ENCODE data around the gene SNTG2.

DNA sequence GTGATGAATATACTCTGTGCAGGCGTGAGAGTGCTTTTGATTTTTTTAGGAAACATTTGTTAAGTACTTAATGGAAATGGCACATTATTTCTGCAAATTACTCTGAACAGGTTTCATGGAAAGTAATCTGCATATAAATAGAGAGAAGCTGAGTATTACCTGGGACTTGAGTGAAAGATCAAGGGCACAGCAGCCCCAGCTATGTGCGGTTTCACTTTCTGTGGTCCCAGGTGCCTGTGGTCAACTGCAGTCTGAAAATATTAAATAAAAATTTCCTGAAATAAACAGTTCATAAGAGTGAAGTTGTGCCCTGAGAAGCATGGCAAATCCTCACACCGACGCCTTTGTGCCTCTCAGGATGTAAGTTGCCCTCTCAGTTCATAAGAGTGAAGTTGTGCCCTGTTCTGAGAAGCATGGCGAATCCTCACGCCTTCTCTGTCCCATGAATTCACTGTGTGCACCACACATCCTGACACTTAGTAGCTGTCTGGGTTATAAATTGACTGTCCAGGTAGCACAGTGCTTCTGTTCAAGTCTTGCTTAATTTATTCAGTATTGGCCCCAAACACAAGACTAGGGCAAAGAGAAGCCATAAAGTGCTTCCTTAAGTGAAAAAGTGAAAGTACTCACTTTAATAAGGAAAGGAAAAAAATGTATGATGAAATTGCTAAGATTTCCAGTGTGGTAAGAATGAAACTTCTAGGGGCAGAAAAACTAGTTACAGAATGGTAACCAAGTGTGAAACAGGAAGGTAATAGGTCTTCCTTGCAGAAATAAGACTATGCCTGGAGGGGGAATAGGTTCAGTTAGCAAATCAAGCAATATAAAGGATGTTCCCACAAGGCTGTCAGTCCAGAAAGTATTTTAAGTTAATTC lies 4.3 kb upstream of the SNTG2 start:
- TF ChIP-seq, protein P1, sequence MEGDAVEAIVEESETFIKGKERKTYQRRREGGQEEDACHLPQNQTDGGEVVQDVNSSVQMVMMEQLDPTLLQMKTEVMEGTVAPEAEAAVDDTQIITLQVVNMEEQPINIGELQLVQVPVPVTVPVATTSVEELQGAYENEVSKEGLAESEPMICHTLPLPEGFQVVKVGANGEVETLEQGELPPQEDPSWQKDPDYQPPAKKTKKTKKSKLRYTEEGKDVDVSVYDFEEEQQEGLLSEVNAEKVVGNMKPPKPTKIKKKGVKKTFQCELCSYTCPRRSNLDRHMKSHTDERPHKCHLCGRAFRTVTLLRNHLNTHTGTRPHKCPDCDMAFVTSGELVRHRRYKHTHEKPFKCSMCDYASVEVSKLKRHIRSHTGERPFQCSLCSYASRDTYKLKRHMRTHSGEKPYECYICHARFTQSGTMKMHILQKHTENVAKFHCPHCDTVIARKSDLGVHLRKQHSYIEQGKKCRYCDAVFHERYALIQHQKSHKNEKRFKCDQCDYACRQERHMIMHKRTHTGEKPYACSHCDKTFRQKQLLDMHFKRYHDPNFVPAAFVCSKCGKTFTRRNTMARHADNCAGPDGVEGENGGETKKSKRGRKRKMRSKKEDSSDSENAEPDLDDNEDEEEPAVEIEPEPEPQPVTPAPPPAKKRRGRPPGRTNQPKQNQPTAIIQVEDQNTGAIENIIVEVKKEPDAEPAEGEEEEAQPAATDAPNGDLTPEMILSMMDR (IDR thresholded peaks at IDR 0.05), result no peak
- no peak for TF ChIP-seq POLR2A (IDR thresholded peaks at IDR 0.05)

All from esophagus squamous epithelium (tissue), 4 donors.